H1 (cell line): ENCODE data around the gene SMAP1. TPM values are rescaled to one million over a fixed set of nuclear protein-coding genes. Genes with fewer than 3 reads are reported as not detected.

Experiments used
- RXRA ChIP-seq: IDR thresholded peaks from 2 replicates; pipeline ENCODE4 v1.6.1; 2011; ENCODE audit warnings: low read depth, mild to moderate bottlenecking, low read length, moderate library complexity; ENCODE audit not compliant: insufficient read depth
- polyA plus RNA-seq, 7 experiments: library from polyadenylated mRNA; depleted of rRNA in 3 of 7; stranded (reverse) in 5 of 7; unstranded in 2 of 7; fragments of >200 nt in 5 of 7; fragments of 200-250 nt in 2 of 7; gene quantifications; 1 replicate in 5 of 7; 2 replicates in 1 of 7; 4 replicates in 1 of 7; pipeline versions ENCODE4 v1.2.1 to v1.2.3, GENCODE V29; 2011 to 2013; ENCODE audit warnings: missing spikeins in 2 of 7, mixed read lengths in 2 of 7
- total RNA-seq: library from RNA; stranded (reverse); fragmentation: NEBNext Ultra II Directional; extraction: Animal tissue kit (Norgen Biotek cat#: 25700); gene quantifications from 2 replicates; pipeline ENCODE4 v1.2.1, GENCODE V29; 2021

SMAP1 gene
- total and polyA plus RNA-seq, 2 of the 8 experiments (the other 6 are each of a cell fraction or from before 2014, with no cell fraction given): 18.8 to 32.4 TPM

DNA sequence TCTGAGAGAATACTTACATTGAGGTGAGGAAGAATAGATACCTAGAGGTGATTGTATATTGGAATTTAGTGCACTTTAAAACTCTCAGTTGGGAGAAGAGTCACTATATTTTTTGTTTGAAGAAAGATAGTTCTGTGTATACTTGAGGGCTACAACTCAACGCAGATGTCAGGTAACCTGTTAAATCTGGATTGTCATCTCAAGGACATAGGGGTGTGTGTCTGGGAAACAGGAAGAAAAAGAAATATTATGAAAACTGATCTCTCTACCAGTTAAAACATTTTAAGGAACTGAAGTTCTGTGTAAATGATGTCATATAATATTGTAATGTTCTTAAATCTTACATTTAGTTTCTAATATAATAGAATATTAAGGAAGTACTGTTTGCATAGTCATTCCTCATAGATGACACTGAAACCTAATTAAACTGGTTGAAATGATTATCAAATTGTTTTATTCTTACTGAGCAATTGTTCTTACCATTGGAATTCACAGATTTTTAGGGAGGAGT is 86.2 kb downstream of the SMAP1 start (continued):
- TF ChIP-seq RXRA: no peak
